MCF 10A (cell line): Measurements from ENCODE around the gene FLRT1. TPM values are rescaled to one million over a fixed set of nuclear protein-coding genes. Genes with fewer than 3 reads are reported as not detected.

Experiments
- BruUV-seq: library from RNA; stranded (reverse); fragments of 400-500 nt; replicated peaks from 2 replicates; lab custom pipeline; 2021; lab: Mats Ljungman, UMichigan
- CTCF ChIA-PET: fragments of 300-600 bp; sonication (Branson Sonifier 250); formaldehyde crosslinking; extraction: SDS; loops from one replicate; lab custom pipeline; 2021; ENCODE audit warnings: antibody characterized with exemption, inconsistent platforms; lab: Yijun Ruan, JAX
- POLR2A ChIA-PET: fragments of 300-600, 350-650 bp; sonication (Branson Sonifier 250); formaldehyde crosslinking; extraction: SDS; loops from one replicate; lab custom pipeline; 2020; ENCODE audit warnings: antibody characterized with exemption, inconsistent platforms; lab: Yijun Ruan, JAX
- DNase-seq: peaks from one replicate; pipeline ENCODE4 v3.0.0-alpha.2; 2018; ENCODE audit not compliant: unreplicated experiment
- H3K27ac Mint-ChIP-seq: one replicate; pipeline ENCODE4 v1.8.0; 2022; ENCODE audit warnings: mild to moderate bottlenecking, low read depth, mixed read lengths; ENCODE audit not compliant: unreplicated experiment
- H3K27me3 Mint-ChIP-seq: one replicate; pipeline ENCODE4 v1.8.0; 2022; ENCODE audit warnings: mixed read lengths; ENCODE audit not compliant: insufficient read depth, unreplicated experiment
- H3K36me3 Mint-ChIP-seq: one replicate; pipeline ENCODE4 v1.8.0; 2022; ENCODE audit warnings: mild to moderate bottlenecking, moderate library complexity, mixed read lengths; ENCODE audit not compliant: insufficient read depth, unreplicated experiment
- H3K4me1 Mint-ChIP-seq: one replicate; pipeline ENCODE4 v1.8.0; 2022; ENCODE audit warnings: mixed read lengths; ENCODE audit not compliant: insufficient read depth, unreplicated experiment
- H3K4me3 Mint-ChIP-seq: one replicate; pipeline ENCODE4 v1.8.0; 2022; ENCODE audit warnings: mild to moderate bottlenecking, moderate library complexity, mixed read lengths; ENCODE audit not compliant: unreplicated experiment
- H3K9me3 Mint-ChIP-seq: one replicate; pipeline ENCODE4 v1.8.0; 2022; ENCODE audit warnings: mixed read lengths; ENCODE audit not compliant: unreplicated experiment
- CTCF ChIP-seq: fragments of 200-600 bp; IDR thresholded peaks from one replicate; pipeline ENCODE4 v1.8.0; 2022; ENCODE audit warnings: antibody characterized with exemption, mild to moderate bottlenecking; ENCODE audit not compliant: unreplicated experiment
- intact Hi-C: fragments of 100-400 bp; cut with micrococcal nuclease; formaldehyde crosslinking; loops from 2 replicates; pipeline ENCODE4 v1.14.1; 2022
- total RNA-seq: library from RNA; stranded (reverse); gene quantifications from 2 replicates; pipeline ENCODE4 v1.2.3, GENCODE V29; 2022

The FLRT1 gene
- total RNA-seq, 1 experiment from 2014 or later = 2.7 TPM

- intact Hi-C loops = no loop called here
Observed at GRCh38 chr11:64084951-64085710, 49.4 kb downstream of the FLRT1 start.

More at GRCh38 chr11:64084951-64085710, 49.4 kb downstream of the FLRT1 start:
- Mint-ChIP-seq H3K4me3 (no peak overlapping the region), H3K27me3 (no peaks in the 10 kb centered on the region), H3K9me3 (no peaks in the 10 kb centered on the region), H3K27ac (no peak overlapping the region), H3K36me3 (no peaks in the 10 kb centered on the region), H3K4me1 (no peaks in the 10 kb centered on the region)
- TF ChIP-seq CTCF = no peak
- no peak for DNase-seq
- ChIA-PET POLR2A (no interaction called here), CTCF (no interaction called here)
- no TSS peak for BruUV-seq

Other genes with a start within 250 kb of the FLRT1 start
- gene SPINDOC, start 222.5 kb upstream of the FLRT1 start, total RNA-seq = 17.1 and 21.4 TPM in 2 replicates
- 36.9 and 39.8 TPM in 2 replicates for gene MARK2, start 196.8 kb upstream of the FLRT1 start, total RNA-seq
- gene RCOR2, start 118.8 kb upstream of the FLRT1 start, total RNA-seq = 0.15 TPM in 1 of 2 replicates, not detected in the other
- gene NAA40, start 96.9 kb upstream of the FLRT1 start, total RNA-seq = 11.7 and 13.4 TPM in 2 replicates
- gene COX8A, start 61.3 kb upstream of the FLRT1 start, total RNA-seq = 461 and 466 TPM in 2 replicates
- 50.9 and 56.0 TPM in 2 replicates for gene OTUB1, start 49.5 kb upstream of the FLRT1 start, total RNA-seq
- gene MACROD1, start 130.2 kb downstream of the FLRT1 start, total RNA-seq = 15.1 and 15.7 TPM in 2 replicates
- 161 and 171 TPM in 2 replicates for gene STIP1, start 150.2 kb downstream of the FLRT1 start, total RNA-seq
- gene FERMT3, start 170.8 kb downstream of the FLRT1 start, total RNA-seq = 0.44 and 1.0 TPM in 2 replicates
- gene TRPT1, start 190.3 kb downstream of the FLRT1 start, total RNA-seq = 27.0 and 31.3 TPM in 2 replicates
- 51.0 and 73.6 TPM in 2 replicates for gene NUDT22, start 190.3 kb downstream of the FLRT1 start, total RNA-seq
- 19.5 and 27.0 TPM in 2 replicates for gene DNAJC4, start 194.6 kb downstream of the FLRT1 start, total RNA-seq
- 46.0 and 60.3 TPM in 2 replicates for gene VEGFB, start 198.7 kb downstream of the FLRT1 start, total RNA-seq
- 84.7 and 86.0 TPM in 2 replicates for gene FKBP2, start 205.2 kb downstream of the FLRT1 start, total RNA-seq
- gene PPP1R14B, start 211.0 kb downstream of the FLRT1 start, total RNA-seq = 583 and 684 TPM in 2 replicates
- 34.6 and 39.0 TPM in 2 replicates for gene PLCB3, start 215.6 kb downstream of the FLRT1 start, total RNA-seq
- gene BAD, start 248.7 kb downstream of the FLRT1 start, total RNA-seq = 67.4 and 79.7 TPM in 2 replicates
- 36.0 and 49.5 TPM in 2 replicates for gene GPR137, start 249.9 kb downstream of the FLRT1 start, total RNA-seq